T-helper 2 cell treated with Interferon-gamma antibody and Interleukin-4, amounts not matched to agents 100 ng/mL and 5 ng/mL, for 36 hours (primary cell): ENCODE data around the gene KCTD11. TPM values are rescaled to one million over a fixed set of nuclear protein-coding genes. Genes with fewer than 3 reads are reported as not detected.
"Not testable (repeated sequence)": the region's sequence is repeated elsewhere in the genome, so short reads cannot be mapped to it uniquely, and the experiment has no call there.

Source experiments
- intact Hi-C: fragments of 100-400 bp; cut with micrococcal nuclease; formaldehyde crosslinking; loops from one replicate; pipeline ENCODE4 v1.15.1; 2023
- total RNA-seq: library from RNA; stranded (reverse); gene quantifications from 2 replicates; pipeline ENCODE4 v1.2.3, GENCODE V29; 2022

Gene KCTD11
- total RNA-seq, 1 donor from 2014 or later, result 8.2 TPM

GRCh38 chr17:7367918-7368598 lies 16.1 kb downstream of the KCTD11 start:
- intact Hi-C loops, result no loop called here

GRCh38 chr17:7368599-7368994 lies 16.6 kb downstream of the KCTD11 start:
- intact Hi-C loops, result not testable (repeated sequence)

GRCh38 chr17:7369825-7370224 lies 17.9 kb downstream of the KCTD11 start:
- intact Hi-C loops, result no loop called here

GRCh38 chr17:7370853-7371252 lies 18.9 kb downstream of the KCTD11 start:
- intact Hi-C loops, result no loop called here

GRCh38 chr17:7374353-7374752 lies 22.4 kb downstream of the KCTD11 start:
- intact Hi-C loops, result no loop called here

- intact Hi-C loops, result no loop called here
Measured at GRCh38 chr17:7379134-7379533, 27.2 kb downstream of the KCTD11 start.

GRCh38 chr17:7380321-7380720 lies 28.4 kb downstream of the KCTD11 start:
- intact Hi-C loops, result no loop called here

GRCh38 chr17:7380855-7381683 lies 29.1 kb downstream of the KCTD11 start, which contains the start of gene TNK1:
Gene TNK1, plus strand, starts transcription at chr17:7381089. Its CDS starts 1,838 bp downstream, at chr17:7382927.
- intact Hi-C loops, result no loop called here

- intact Hi-C loops, result no loop called here
Measured at GRCh38 chr17:7382901-7383300, 30.9 kb downstream of the KCTD11 start.

GRCh38 chr17:7383371-7383741 lies 31.4 kb downstream of the KCTD11 start:
- intact Hi-C loops, result no loop called here

- intact Hi-C loops, result no loop called here
Measured at GRCh38 chr17:7383742-7384488, 32.0 kb downstream of the KCTD11 start.

GRCh38 chr17:7384489-7385081 lies 32.6 kb downstream of the KCTD11 start:
- intact Hi-C loops, result no loop called here

- intact Hi-C loops, result no loop called here
Measured at GRCh38 chr17:7388856-7389255, 36.9 kb downstream of the KCTD11 start.

GRCh38 chr17:7389924-7390910 lies 38.3 kb downstream of the KCTD11 start:
- intact Hi-C loops, result no loop called here

- intact Hi-C loops, result no loop called here
Measured at GRCh38 chr17:7391307-7391706, 39.3 kb downstream of the KCTD11 start.

GRCh38 chr17:7392696-7393612 lies 41.0 kb downstream of the KCTD11 start:
- intact Hi-C loops, result no loop called here

GRCh38 chr17:7393613-7394451 lies 41.9 kb downstream of the KCTD11 start:
- intact Hi-C loops, result loop anchor here (1.0 kb wide), 2 partner anchors 10 to 79 kb away; partner anchors contain the start of genes GPS2 and TMEM256
